Suppressor macrophage (primary cell): Measurements from ENCODE around the gene RNF157.
A peak's percentile ranks its signal among the peaks of the same experiment; 100 is the strongest.
"Not testable (repeated sequence)": the region's sequence is repeated elsewhere in the genome, so short reads cannot be mapped to it uniquely, and the experiment has no call there.

Experiments used
- DNase-seq, 4 experiments: peaks; one replicate each; pipeline ENCODE4 v3.0.0-alpha.2; 2020 to 2022

RNF157 gene

DNA sequence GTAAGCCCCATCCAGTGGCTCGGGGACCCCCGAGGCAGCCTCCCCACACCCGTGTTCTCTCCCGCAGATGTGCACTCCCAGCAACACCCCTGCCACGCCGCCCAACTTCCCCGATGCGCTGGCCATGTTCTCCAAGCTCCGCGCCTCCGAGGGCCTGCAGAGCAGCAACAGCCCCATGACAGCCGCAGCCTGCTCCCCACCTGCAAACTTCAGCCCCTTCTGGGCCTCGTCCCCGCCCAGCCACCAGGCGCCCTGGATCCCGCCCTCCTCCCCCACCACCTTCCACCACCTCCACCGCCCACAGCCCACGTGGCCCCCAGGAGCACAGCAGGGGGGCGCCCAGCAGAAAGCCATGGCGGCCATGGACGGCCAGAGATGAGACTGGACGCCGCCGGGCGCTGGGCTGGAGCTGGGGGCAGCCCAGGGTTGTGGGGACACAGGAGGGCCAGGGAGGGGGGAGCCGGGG is 29.9 kb upstream of the RNF157 start:
- no peak for DNase-seq

DNA sequence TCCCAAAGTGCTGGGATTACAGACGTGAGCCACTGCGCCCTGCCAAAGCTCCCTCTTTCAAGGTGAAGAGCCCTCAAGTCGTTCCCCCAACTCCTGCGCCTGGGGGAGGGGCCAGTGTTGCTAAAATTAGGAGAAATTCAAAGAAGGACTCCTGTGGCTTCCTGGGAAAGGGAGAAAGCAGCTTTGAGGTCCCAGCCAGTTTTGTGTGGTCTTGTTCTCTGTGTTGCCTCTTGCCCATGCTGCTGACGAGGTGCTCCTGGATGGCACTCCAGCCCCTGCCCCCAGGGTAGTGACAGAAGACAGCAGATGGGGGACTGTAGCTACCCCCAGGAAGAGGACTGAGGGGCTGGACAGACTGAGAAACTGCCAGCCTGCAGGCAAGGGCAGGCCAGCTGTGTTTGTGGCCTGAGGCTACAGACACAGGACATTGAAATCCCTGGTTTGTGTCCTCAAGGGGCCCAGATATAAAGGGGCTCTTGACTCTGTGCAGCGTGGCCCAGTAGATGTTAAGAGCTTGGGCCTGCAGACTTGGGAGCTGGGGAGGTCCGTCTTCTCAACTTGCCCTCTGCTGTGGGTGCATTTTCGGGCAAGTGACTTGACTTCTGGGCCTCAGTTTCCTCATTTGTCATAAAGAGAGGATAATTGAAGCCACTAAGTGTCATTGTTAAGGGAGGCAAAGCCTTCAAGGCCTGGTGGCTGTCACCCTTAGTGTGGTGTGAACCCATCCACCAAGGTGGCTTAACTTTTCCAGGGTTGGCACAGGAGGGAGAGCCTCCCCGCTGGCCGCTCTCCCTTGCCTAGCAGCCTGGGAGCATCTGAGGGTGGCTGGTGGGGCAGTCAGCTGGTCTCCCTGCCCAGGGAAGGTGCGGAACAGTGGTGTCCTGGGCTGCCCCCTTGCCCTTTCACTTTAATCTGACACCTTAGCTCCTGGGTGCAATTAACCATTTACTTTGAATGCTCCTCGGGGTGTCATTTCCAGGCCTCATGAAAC is 29.0 kb upstream of the RNF157 start:
- no peak for DNase-seq

DNA sequence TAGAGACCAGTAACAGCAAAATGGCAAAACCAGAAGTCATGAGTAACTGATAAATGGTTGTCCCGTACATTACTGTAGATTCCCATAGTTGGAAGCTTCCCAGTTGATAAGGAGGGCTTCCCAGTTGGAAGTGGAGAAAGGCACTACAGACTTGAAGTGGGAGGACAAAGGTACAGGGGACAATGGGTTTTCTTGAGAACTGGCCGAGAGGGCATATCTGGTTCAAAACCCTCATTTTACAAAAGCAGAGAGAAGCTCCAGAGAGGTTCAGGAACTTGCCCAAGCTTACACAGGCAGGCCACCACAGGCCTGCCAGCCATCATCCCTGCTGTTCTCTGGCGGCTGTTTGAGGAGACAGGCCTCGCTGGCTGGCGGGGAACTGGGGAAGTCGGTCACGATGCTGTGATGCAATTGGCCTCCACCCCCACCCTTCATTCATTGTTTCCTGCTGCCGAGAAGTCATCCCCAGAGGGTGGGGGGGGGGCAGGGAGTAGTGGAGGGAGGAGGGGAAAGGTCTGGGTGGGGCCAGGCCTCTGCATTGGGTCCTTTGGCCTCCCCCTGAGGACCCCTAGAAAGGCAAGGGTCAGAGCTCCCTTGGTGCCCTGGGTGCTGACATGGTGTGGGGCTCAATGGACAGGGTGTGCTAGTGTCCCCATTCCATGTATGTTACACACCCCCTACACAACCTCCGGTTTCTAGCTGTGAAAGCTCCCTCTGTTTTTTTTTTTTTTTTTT is 27.9 kb upstream of the RNF157 start:
- DNase-seq = peak; percentile 92 to 96 (median 95)

DNA sequence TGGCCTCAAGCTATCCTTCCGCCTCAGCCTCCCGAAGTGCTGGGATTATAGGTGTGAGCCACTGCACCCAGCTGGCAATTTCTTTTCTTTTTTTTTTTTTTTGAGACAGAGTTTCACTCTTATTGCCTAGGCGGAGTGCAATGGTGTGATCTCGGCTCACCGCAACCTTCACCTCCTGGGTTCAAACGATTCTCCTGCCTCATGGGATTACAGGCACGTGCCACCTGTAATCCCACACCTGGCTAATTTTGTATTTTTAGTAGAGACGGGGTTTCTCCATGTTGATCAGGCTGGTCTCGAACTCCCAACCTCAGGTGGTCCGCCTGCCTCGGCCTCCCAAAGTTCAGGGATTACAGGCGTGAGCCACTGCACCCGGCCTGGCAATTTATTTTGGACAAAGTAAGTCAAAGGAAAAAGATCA is 27.3 kb upstream of the RNF157 start:
- DNase-seq = not testable (repeated sequence)

DNA sequence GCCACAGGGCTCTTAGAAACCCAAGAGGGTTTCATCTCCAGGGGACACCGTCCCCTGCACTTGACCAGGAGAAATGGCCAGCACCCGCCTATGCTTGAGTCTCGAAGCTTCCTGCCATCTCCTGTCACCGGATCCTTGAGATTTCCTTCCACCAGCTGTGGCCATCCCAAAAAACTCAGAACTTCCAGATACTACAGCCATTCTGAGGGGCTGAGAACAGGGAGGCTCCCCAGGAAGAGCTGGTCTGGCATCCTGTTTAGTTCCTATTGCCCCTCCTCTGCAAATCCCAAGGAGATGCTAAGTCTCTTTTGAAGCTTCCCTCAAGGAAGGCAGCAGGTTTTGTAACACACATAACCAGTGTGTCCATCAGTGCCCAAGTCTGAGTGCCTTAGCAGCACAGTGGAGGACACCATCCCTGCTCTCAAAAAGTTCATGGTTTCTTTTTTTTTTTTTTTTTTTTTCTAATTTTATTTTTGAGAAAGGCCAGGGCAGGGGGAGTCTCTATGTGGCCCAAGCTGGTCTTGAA is 26.8 kb upstream of the RNF157 start:
- no peak for DNase-seq

DNA sequence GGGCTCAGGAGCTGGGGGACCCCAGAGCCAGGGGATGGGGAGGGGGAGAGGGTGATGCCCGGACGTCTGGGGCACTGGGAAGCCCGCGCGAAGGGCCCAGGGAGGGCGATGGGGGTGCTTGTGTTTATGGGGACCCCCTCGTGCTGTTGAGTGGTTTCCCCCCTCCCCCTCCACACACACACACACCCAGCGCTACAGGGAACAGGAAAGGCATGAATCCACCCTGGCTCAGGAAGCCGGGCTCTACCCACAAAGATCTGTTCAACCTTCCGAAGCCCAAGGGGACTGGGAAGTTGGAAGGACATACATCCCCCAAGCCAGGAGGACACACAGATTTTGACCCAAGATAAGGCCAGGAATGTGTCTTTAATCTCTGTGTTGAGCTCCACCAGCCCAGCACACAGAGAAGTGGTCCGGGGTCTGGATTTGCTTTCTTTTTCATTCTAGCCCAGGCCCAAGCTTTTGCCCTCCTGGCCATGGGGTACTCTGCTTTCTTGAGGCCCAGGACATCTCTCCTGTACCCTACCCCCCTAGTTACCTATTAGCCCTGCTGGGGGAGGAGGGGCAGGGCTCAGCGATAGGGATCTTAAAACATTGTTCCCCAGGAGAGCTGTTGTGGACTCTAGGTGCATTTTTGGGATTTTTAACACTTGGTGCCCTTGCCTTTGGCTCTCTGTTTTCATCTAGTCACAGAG is 26.1 kb upstream of the RNF157 start:
- DNase-seq = peak; percentile 47 to 61 (median 56)

DNA sequence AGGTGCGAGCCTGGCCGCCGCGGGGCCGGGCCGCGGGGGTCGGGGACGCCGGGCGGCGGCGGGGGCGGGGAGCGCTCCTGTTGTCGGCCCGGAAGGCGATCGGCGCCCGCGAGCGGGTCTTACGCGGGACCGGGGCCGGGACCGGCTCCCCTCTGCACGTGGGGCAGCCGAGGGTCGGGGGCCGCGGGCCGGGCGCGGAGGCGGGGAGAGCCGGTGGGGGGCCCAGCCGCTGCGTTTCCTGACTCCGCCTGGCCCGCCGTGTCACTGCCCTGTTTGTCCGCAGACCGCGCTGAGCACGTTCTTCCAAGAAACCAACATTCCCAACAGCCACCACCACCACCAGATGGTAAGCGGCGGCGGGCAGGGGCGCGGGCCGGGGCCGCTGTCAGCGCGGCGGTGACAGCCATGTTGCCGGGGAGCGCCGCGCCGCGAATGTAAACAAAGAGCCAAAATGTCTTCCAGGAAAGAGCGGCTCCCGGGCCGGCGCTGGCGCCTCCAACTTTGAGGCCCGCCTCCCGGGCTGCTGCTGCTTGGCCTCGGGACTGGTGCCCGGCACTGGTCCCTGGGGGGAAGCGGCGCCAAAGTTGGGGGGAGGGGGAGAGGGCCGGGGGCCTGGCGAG is 25.4 kb upstream of the RNF157 start:
- peak; percentile 55 to 82 (median 66) for DNase-seq

DNA sequence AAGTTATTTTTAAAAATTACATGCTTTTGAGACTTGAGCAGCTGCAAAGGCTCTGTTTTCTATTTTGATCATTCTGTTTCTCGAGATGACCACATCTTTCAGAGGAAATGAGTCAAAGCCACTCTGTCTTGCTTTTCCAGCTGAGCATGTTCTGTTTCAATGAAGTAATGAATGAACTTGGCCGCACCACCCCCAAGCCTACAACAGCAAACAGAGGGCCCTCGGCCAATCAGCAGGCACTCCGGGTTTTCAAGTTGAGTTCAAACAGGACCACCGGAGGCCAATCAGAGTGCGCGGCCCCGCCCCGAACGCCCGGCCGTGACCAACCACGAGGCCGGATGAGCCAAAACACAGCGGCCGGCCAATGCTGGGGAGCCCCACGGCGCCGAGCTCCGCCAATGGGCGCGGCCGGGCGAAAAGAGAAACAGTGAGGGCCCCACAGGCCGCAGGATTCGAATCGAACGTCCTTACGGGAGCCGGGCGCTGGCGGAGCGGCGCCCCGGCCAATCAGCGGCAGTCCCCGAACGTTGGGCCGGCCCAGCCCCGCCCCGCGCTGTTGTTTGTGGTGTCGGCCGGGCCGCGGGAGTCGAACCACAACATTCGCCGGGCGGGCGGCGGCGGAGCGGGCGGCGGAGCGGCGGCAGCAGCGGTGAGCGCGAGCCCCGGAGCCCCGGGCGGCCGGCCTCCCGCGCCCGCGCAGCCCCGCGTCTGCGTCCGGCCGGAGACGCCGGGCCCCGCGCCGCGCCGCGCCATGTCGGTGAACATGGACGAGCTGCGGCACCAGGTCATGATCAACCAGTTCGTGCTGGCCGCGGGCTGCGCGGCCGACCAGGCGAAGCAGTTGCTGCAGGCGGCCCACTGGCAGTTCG is 24.7 kb upstream of the RNF157 start, which contains the start of gene UBALD2:
UBALD2 (plus strand) TSS at position 594 of the 869 bp plus-strand sequence; CDS start at position 752, 158 bp downstream.
- peak; percentile 100 for DNase-seq

DNA sequence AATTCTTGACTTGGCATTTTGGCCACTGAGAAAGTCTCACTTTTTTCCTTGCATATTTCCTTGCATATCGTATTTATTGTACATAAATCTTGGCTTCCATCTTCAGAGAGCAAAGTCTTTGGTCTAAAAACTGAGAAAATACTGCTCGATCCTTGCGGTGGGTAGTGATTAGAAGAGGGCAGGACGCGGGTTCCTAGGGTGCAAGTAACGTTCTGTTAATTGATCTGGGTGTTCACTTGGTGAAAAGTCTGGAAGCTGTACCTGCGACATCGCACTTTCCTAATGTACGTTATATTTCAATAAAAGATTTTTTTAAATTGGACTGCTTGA is 24.1 kb upstream of the RNF157 start:
- DNase-seq = no peak

DNA sequence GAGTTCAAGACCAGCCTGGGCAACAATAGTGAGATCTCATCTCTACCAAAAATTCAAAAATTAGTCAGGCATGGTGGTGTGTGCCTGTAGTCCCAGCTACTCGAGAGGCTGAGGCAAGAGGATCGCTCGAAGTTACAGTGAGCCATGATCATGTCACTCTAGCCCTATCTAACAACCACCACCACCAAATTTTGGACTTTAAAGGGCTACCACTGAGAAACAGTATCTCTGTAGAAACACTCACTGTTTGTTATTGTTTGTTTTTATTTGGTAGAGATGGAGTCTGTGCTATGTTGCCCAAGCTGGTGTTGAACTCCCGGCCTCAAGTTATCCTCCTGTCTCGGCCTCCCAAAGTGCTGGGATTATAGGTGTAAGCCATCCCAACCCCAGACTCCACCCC is 23.6 kb upstream of the RNF157 start:
- no peak for DNase-seq

DNA sequence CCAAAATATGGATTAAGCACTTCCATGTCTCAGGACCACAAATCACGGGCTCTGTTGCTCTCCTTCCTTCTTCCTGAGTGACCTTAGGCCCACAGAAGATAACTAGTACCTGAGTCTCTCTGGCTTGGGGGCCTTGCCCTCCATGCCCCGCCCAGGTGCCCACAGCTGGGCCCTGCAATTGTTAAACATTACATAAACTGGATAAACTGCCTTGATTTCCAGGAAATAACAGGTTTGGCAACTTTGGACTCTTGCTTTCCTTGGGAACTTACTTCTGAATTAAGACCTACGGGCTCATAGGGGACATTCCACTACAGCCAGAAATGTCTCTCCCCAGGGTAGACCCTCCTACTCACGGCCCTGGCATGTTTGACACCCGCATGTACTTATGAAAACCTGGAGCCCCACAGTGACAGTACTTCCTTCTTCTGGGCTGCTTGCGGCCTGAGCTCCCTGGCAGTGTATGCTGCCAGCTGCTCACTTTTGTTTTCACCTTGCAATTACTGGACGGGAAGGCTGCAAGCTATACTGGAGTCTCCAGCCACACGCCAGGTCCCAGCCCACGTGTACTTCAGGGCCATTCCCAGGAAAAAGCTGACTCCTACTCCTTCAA is 22.5 kb upstream of the RNF157 start:
- peak; percentile 55 to 80 (median 78) for DNase-seq

DNA sequence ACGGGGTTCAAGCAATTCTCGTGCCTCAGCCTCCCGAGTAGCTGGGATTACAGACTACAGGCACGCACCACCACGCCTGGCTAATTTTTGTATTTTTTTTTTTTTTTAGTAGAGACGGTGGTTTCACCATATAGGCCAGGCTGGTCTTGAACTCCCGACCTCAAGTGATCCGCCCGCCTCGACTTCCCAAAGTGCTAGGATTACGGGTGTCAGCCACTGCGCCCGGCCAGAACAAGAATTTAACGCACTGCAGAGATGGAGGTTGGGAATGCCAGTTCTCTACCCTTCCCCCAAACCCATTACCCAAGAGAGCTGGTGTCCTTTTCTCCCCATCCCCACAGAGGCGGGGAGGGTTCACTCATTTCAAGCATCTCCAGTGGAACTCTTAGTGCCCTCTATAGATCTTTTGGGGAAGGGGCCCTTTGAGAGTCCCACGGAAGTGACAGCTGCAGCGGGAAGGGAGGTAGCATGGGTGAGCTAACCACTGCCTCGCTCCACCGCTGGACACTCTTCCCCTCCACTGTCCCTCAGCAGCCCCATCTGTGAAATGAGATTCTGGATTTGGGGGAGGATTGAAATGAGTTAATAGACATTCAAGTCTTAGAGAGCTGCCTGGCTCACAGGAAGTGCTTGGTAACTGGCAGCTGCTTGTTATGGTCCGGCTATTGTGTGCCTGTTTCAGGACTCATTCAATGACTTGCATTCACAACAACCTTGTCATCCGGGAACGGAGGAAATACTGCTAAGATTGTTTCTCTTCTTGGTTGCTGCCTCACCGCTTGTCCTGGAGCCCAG is 21.3 kb upstream of the RNF157 start:
- peak in 1 of 4 experiments; percentile 25 for DNase-seq

DNA sequence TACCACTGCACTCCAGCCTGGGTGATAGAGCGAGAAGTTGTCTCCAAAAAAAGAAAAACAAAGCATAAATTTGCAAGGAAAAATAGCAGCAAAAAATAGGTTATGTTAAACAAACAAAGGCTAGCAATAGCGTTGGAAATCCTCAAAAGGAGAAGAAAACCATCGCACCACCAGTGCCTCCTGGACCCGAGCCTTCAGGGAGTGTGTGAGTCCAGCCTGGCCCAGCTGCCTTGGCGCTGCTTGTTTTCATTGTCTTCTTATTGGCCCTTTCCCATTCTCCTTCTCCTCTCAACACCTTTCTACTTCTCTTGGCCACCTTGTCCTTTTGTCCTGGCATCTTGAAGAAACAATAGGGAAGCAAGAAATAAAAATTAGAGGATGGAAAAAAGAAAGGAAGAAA is 20.4 kb upstream of the RNF157 start:
- no peak for DNase-seq

DNA sequence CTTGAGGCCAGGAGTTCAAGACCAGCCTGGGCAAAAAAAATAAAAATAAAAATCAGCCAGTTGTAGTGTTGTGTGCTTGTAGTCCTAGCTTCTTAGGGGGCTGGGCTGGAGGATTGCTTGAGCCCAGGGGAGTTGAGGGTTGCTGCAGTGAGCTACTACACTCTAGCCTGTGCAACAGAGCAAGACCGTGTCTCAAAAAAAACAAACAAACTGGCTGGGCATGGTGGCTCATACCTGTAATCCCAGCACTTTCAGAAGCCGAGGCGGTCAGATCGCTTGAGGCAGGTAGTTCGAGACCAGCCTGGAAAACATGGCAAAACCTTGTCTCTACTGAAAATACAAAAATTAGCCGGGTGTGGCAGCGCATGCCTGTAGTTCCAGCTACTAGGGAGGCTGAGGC is 19.9 kb upstream of the RNF157 start:
- DNase-seq = no peak

DNA sequence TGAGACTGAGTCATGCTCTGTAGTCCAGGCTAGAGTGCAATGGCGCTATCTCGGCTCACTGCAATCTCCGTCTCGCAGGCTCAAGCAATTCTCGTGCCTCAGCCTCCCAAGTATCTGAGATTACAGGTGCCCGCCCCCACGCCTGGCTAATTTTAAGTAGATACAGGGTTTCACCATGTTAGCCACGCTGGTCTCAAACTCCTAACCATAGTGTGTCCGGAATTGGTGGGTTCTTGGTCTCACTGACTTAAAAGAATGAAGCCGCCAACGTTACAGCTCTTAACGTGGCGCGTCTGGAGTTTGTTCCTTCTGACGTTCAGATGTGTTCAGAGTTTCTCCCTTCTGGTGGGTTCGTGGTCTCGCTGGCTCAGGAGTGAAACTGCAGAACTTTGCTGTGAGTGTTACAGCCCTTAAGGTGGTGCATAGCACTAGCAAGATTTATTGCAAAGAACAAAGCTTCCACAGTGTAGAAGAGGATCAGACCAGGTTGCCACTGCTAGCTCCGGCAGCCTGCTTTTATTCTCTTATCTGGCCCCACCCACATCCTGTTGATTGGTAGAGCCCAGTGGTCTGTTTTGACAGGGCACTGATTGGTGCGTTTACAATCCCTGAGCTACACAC is 16.2 kb upstream of the RNF157 start:
- DNase-seq = not testable (repeated sequence)

DNA sequence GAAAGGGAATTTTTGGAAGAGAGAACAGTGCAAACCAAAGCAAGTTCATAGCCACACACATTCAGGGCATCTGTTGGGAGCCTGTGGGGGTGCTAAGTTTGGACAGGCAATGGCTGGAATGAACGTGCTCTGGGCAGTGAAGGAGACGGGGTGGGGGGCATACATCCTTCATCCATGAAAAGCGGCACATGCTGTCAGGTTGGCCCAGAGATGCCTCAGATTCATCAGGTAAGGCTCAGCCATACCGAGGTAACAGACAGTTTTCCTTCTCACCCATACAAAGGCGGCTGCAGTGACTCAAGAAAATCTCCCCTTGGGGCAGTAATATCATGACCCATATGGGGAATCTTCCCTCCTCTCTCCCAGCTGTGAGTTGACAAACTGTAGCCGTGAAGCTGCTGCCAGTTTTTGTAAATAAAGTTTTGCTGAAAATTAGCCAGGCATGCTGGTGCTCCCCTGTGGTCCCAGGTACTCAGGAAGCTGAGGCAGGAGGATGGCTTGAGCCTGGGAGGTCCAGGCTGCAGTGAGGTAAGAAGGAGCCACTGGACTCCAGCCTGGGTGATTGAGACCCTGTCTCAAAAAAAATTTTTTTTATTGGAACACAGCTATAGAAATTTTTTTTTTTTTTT is 15.6 kb upstream of the RNF157 start:
- DNase-seq = no peak

DNA sequence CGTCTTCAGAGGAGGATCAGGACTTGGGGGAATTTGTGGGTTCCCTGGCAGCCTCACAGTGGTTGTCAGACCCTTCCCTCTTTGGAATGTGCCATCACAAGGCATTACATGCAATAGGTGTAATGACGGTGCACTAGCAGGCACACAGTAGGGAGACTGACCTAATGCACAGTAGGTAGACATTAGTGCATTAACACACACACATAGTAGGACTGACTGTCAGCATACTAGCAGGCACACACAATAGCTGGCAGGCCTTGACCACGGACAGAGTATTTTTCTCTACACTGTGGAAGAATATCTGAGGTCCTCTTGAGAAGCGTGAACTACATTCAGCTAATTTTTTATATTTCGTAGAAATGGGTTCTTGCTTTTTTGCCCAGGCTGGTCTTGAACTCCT is 14.0 kb upstream of the RNF157 start:
- DNase-seq = no peak

DNA sequence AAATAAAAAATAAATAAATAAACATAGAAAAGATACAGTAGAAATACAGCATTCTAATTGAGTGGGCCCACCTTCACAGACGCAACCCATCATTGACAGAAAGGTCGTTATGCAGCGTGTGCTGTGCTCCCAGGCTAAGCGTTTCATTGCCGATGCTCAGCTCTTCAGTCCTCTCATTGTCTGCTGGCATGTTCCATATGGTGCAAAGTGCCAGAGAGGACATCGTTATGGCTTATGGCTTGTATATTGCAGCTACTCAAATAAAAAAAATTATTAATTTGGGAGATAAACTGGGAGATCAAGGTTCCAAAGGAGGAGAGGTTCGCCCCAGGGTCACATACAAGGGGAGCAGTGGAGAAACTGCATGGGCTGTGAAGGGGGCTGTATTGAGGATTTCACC is 13.5 kb upstream of the RNF157 start:
- no peak for DNase-seq
